CD4-positive, alpha-beta T cell treated with Interleukin-1 beta for 1 hour (primary cell): ENCODE measurements around the gene HMCES.

Source experiments
- DNase-seq, 2 donors: peaks; one replicate each; pipeline ENCODE4 v3.0.0-alpha.2; 2020 to 2022

Gene HMCES

DNA sequence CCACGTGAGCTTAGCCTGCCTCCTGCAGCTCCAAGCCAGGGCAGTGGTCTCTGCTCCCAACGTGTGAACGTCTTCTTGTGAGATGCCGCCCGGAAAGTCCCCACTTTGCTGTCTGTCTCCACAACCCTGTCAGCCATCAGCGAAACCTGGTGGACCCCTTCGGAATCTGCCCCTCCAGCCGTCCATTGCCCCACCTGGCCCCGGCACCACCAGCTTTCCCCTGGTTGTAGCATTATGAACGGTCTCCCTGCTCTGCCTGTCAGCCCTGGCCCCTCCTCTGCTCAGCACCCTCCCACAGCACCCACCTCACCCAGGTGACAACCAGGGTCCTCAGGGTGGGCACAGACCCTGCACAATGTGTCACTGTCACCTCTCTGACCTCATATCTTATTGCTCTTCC, 71.1 kb downstream of the HMCES start:
- no peak for DNase-seq

DNA sequence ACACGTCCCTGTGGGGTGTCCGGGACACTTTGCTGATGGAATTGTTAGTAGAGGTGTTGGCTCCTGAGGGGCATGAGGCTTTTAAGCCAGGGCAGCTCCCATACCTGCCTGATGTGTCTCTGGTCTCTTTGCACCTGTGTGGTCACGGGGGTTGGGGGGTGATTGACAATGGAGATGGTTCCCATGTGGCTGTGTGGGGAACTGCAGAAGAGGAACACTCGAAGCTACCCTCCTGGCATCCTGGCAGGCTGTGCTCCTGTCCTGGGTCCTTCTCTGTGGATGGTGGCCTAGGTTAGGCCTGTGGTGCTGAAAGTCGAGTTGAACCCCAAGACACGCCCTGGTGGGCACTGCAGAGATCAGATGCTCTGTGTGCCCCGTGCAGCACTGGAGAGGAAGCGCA, 73.4 kb downstream of the HMCES start:
- no peak for DNase-seq

DNA sequence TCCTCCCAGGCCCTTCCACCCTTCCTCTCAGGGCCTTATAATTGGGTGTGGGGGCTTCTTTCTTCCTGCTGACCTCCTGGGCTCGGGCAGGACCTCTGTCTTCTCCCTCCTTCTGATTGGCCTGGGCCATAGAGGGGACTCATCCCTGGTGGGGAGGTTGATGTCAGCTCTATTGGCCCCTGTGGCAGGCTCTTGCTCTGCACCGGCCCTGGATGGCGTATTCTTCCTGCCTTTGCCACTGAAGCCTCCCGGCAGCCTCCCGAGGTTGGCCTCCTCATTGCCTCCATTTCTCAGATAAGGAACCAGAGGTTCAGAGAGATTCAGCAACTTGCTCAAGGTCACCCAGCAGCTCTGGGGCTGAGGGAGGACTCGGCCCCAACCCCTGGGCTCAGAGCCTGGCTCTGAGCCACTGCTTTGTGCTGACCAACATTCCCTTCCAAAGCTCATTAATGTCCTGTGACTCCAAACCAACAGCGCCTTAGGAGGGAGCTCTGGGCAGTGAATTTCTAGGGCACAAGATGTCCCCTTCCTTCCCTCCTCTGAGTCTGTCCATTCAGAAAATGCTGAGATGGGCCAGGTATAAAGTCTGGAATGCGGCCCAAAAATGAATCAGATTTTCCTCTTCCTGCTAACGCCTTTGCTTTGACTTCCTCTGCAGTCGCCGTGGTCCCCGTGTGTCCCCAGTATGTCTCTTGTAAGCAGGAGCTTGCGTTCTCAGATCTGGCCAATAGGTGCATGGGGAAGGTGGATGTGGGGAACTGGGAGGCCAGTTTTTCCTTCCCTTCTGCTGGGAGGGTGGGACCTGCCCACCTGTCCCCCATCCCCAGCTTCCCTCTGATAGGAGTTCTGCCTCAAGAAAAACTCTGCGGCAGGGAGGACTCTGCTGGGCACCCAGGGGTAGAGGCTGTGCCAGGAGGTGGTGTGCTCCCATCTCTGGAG, 74.2 kb downstream of the HMCES start:
- no peak for DNase-seq

DNA sequence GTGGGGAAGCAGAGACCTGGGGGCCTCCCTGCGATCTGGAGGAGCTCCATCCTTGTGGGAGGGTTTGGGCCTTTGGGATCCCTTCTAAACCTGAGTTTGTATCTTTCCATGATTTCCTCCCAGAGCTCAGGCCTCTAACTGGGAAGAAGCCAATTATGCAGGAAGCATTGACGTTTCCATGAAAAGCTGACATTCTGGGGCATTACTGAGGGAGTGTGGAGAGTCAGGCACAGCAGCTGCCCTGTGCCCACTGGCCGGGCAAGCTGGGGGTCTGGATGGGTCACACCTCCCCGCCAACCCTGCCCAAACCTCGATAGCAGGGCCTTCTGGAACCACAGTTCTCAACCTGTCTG, 74.9 kb downstream of the HMCES start:
- DNase-seq, result no peak
